ENCODE measurements around the gene EXOC6B.

GRCh38 chr2:72222829-72223564 is 602.8 kb downstream of the EXOC6B start:
- TF ChIP-seq USF2 (CRISPR knock-in tag; IDR thresholded peaks at IDR 0.05) = no peak
- TF ChIP-seq ELK1 (CRISPR knock-in tag; IDR thresholded peaks at IDR 0.05) = no peak
- no peak for TF ChIP-seq CREB1 (IDR thresholded peaks at IDR 0.05)
- no peak for TF ChIP-seq CREB1 (CRISPR knock-in tag; IDR thresholded peaks at IDR 0.05)
- no peak for TF ChIP-seq SP2 (IDR thresholded peaks at IDR 0.05; ENCODE audit: extremely low read depth, low read depth, low read length, poor library complexity, severe bottlenecking)
- TF ChIP-seq RFX5 (IDR thresholded peaks at IDR 0.05; ENCODE audit: low read depth, low read length) = no peak
- no peak for TF ChIP-seq KDM2B (CRISPR knock-in tag; IDR thresholded peaks at IDR 0.05)
- no peak for TF ChIP-seq TEAD1 (CRISPR knock-in tag; IDR thresholded peaks at IDR 0.05)

Measured in K562 (cell line).